CD4-positive, alpha-beta T cell treated with Interferon alpha-2 for 1 hour (primary cell): ENCODE measurements around the gene DARS2.
"Not testable (repeated sequence)": the region's sequence is repeated elsewhere in the genome, so short reads cannot be mapped to it uniquely, and the experiment has no call there.

Experiments
- DNase-seq, 2 donors: peaks; one replicate each; pipeline ENCODE4 v3.0.0-alpha.2; 2020 to 2022

Gene DARS2

GRCh38 chr1:173862769-173863223 is 38.3 kb downstream of the DARS2 start:
- DNase-seq: no peak

GRCh38 chr1:173863224-173864161 is 39.0 kb downstream of the DARS2 start:
- no peak for DNase-seq

DNA sequence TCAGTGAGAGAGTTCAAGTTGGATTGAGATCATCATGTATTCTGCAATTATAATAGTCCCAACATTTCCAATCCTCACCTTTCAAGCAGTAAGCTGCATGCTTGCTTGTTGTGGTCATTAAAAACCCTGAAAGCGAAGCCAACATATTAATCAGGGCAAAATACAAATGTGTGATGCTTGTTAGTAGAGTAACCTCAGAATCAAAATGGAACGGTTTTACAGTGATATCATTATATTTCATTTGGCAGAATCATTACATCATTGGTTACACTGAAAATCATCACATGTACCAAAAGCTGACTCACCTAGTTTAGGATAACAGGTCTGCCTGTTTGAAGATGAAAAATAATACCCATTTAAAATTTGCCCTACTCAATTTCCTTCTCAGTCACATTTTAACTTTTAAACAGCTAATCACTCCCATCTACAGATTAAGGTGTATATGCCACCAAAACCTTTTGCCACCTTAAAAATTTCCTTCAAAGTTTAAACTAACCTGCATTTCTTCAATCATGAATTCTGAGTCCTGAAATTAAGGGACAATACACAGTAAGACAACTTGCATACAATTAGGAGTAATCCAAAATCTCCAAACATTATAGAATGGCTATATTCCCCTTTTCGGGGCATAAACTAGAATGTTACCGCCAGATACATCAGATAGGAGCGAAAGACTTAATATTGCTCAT is 39.9 kb downstream of the DARS2 start:
- peak in 1 of 2 donors; percentile 29 for DNase-seq

DNA sequence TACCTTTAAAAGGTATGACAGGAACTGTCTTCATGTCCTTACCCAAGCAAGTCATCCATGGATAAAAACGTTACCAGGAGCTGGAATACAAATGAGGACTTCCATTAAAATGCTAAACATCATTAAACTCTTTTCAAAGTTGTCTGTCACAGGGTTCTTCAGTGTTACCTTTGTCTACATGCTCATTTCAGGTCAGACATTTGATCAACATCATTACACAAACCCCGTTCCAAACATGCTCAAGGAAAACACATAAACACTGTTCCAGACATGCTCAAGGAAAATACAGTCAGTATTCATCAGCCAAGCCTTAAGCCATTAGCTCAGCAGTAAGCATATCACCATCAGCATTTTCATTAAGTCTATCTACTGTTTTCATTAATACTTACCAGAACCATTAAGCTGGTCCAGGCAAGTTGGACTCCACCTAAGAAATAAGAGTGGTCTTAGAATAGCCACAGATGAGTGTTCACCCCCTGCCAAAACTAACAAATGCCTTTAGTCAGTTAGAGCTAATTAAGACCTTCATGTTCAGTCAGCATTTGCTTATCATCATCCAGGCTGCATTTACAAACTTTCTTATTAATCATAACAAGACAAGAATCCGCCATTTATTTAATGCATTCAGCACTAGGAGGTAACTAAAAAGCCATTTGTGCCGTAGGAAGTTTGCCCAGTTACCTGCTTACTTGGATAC is 41.1 kb downstream of the DARS2 start:
- peak in 1 of 2 donors; percentile 23 for DNase-seq

DNA sequence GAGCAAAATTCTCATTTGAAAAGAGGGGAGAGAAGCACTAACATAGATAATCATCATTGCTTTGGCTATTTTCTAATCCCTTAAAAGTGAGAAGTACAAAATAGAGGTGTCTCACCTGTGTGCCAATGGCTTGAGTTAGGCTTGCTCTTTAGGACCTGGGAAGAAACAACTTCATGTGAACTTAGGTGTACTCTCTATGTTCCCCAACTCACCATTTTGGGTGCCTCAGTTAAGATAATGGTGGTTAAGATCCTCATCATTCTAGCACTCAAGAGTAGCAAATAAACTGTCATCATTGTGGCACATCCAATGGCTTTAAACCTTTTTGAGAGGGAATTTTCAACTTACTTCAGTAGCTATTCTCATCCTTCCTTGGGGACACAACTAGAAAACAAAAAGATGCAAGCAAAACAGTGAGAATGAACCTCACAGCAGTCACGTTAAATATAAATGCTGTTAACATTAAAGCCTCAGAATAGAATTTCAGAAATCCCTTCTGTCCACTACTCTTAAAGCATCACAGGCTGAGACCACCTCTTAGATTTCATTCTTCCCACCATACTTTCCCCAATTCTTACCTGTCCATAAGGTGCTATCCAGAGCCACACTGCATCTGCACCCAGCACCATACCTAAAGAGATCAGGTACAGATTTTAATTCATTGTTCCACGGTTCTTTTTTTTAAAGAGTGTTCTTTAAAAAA is 42.1 kb downstream of the DARS2 start:
- DNase-seq: no peak

- no peak for DNase-seq
These were observed 42.8 kb downstream of the DARS2 start for GRCh38 chr1:173867141-173867752.

- peak; percentile 99 to 100 for DNase-seq
These were observed 43.3 kb downstream of the DARS2 start, which contains the start of gene GAS5 for GRCh38 chr1:173867753-173868265. TSS of gene GAS5 (minus strand) at chr1:173867989.

DNA sequence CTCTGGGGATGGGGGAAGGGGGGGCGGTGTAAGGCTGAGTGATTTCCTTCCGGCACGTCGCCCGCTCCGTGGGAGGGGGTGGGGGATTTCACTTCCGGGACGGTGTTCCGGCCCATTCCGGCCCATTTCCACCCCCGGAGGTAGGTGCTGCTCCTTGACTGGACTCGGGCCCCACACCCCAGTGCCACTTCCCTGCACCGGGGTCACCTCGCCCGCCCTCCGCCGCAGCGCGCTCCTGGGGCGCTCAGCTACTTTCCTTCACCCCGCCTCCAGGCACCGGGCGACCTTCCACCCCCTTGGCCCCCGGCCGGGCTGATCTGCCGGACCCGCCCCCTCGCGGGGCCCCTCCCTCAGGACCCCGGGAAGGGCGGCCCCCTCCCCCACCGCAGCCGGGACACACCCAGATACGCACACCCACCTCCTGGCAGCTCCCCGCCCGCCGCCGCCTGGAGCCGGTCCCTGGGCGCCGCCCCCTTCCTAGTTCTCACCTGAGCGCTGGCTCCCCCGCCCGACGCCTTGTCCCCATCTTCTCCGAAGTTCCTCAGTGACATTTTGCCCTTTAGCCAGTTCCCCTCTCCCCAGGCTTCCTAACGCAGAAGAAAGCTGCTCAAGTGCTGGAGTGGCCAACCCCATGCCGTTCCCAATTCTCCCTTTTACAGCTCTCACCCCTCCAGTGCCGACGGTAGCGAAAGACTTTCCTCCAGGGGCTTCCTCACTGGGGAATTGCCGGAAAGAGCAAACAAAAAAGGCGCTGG is 44.0 kb downstream of the DARS2 start, which contains the start of gene ZBTB37:
Gene ZBTB37, plus strand, starts transcription at position 115 of the 755 bp plus-strand sequence. CDS start 1,846 bp downstream, outside the sequence.
- peak; percentile 90 to 94 for DNase-seq

DNA sequence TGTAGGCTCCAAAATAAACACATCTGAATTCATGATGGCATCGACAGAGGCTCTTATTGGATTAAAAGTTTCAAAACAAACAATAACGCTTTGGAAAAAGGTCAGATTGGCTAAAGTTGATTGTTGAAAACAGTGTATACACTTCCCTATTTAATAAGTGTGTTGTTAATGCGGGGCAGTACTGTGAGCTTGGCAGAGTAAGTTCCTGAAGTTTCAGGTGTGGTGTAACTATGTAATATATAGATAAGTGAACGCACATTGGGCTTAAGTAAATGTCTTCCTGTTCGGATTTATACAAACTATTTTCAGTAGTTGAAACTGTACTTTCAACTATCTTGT is 44.5 kb downstream of the DARS2 start:
- DNase-seq: no peak

DNA sequence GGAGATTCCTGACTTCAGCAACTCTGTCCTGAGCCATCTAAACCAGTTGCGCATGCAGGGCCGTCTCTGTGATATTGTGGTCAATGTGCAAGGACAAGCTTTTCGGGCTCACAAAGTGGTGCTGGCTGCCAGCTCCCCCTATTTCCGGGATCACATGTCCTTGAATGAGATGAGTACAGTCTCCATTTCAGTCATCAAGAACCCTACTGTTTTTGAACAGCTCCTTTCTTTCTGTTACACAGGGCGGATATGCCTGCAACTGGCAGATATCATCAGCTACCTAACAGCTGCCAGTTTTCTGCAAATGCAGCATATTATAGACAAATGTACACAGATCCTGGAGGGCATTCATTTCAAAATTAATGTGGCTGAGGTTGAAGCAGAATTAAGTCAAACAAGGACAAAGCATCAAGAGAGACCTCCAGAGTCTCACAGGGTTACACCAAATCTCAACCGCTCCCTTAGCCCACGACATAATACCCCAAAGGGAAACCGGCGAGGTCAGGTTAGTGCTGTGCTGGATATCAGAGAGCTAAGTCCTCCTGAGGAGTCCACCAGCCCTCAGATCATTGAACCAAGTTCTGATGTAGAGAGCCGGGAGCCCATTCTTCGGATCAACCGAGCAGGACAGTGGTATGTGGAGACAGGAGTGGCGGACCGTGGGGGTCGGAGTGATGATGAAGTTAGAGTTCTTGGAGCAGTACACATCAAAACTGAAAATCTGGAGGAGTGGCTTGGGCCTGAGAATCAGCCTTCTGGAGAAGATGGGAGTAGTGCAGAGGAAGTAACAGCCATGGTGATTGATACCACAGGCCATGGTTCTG is 46.0 kb downstream of the DARS2 start:
- peak; percentile 14 to 61 for DNase-seq

- no peak for DNase-seq
These were observed 46.6 kb downstream of the DARS2 start for GRCh38 chr1:173871091-173871490.

DNA sequence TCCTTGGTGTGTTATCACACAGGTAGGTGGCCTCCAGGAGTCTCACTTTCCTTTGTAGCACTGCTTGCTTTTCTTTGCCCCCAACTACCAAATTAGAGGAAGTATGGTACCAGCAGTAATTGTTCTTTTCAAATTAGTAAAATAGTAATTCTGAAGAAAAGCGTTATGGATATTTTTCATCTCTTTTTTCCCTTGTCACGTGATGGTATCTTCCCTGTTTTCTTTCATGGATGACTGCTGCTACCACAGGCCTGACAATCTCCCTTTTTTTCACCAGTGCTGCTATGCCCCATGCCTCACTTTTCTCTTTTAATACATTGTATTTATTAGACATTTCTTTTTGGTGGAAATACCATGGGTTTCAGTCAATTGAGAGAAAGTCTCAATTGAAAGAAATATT is 47.0 kb downstream of the DARS2 start:
- DNase-seq: no peak

GRCh38 chr1:173876732-173877131 is 52.3 kb downstream of the DARS2 start:
- no peak for DNase-seq

- DNase-seq: no peak
These were observed 53.8 kb downstream of the DARS2 start for GRCh38 chr1:173878251-173878650.

DNA sequence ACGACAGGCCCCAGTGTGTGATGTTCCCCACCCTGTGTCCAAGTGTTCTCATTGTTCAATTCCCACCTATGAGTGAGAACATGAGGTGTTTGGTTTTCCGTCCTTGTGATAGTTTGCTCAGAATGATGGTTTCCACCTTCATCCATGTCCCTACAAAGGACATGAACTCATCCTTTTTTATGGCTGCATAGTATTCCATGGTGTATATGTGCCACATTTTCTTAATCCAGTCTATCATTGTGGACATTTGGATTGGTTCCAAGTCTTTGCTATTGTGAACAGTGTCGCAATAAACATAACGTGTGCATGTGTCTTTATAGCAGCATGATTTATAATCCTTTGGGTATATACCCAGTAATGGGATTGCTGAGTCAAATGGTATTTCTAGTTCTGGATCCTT is 56.6 kb downstream of the DARS2 start:
- DNase-seq: not testable (repeated sequence)

DNA sequence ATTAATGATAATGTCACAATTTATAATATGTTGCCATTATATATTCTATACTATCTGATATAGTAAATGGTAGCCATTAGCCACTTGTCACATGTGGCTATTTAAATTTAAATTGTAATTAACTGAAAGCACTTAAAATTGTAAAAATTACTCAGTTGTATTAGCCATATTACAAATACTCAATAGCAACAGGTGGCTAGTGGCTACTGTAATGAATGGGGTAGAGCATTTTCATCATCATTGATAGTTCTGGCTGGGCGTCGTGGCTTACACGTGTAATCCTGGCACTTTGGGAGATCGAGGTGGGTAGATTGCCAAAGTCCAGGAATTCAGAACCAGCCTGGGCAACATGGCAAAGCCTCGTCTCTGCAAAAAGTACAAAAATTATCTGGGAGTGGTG is 60.2 kb downstream of the DARS2 start:
- no peak for DNase-seq

GRCh38 chr1:173886746-173887611 is 62.5 kb downstream of the DARS2 start:
- DNase-seq: no peak

GRCh38 chr1:173887627-173888026 is 63.2 kb downstream of the DARS2 start:
- no peak for DNase-seq

DNA sequence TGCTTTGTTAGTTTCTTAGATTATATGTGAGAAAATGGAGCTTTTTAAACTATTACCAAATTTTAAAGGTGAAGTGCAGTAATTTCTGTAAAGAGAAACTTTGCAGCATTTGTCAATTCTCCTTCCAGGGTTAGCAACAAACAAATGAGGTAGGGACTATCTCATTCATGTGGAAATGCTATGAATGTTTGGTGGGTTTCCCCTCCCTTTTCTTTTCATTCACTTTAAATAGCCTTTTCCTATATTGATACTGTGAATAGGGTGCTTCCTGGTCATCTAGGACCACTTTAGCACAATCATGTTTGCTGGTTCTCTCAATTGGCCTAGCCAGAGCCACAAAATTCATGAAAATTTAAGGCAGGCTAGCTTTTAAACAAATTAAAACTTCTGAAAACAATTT is 64.3 kb downstream of the DARS2 start:
- DNase-seq: no peak
